ENCODE measurements around the gene LPAR1. TPM values are rescaled to one million over a fixed set of nuclear protein-coding genes. Genes with fewer than 3 reads are reported as not detected.

The LPAR1 gene
- total RNA-seq, 1 experiment from 2014 or later: 28.3 TPM

GRCh38 chr9:110997847-110998246 lies 40.4 kb downstream of the LPAR1 start:
- DNase-seq (ENCODE audit: low spot score): no peak
- Histone ChIP-seq H3K4me1 (ENCODE audit: insufficient read depth, low read length, poor library complexity, severe bottlenecking) (peaks cover 82% of the 10 kb centered on the region), H3K27me3 (replicated peaks; ENCODE audit: insufficient read depth, low read depth, low read length, poor library complexity) (no peaks in the 10 kb centered on the region), H3K9me3 (ENCODE audit: low read depth, low read length, poor library complexity, severe bottlenecking) (no peaks in the 10 kb centered on the region), H3K4me3 (ENCODE audit: low read depth, low read length, poor library complexity, severe bottlenecking) (no peak overlapping the region), H3K27ac (ENCODE audit: low read depth, low read length, poor library complexity, severe bottlenecking) (no peak overlapping the region), H3K36me3 (ENCODE audit: insufficient read depth, low read length, poor library complexity, severe bottlenecking) (no peaks in the 10 kb centered on the region)
- no TSS peak for BruUV-seq (replicated peaks)
- no peak for TF ChIP-seq EZH2 (IDR thresholded peaks at IDR 0.05; ENCODE audit: borderline replicate concordance, low read depth, low read length, poor library complexity, severe bottlenecking)
- no peak for TF ChIP-seq CTCF (conservative IDR thresholded peaks at IDR 0.05; ENCODE audit: low read depth, low read length)
- CTCF ChIA-PET: no interaction called here
- intact Hi-C loops (cut with micrococcal nuclease; ENCODE audit: unreplicated experiment): no loop called here
- POLR2A ChIA-PET (ENCODE audit: low non-redundant PET): no interaction called here

- ChIA-PET POLR2A (ENCODE audit: low non-redundant PET) (interaction anchor here (0.6 kb wide), 1 partner anchor 116 kb away, joined by 4 read pairs; no protein-coding TSS in a partner anchor), CTCF (no interaction called here)
- H3K36me3 ChIP-seq (ENCODE audit: insufficient read depth, low read length, poor library complexity, severe bottlenecking): no peaks in the 10 kb centered on the region
- DNase-seq (ENCODE audit: low spot score): peak; percentile 80
- no peaks in the 10 kb centered on the region for H3K9me3 ChIP-seq (ENCODE audit: low read depth, low read length, poor library complexity, severe bottlenecking)
- H3K27ac ChIP-seq (ENCODE audit: low read depth, low read length, poor library complexity, severe bottlenecking): peak overlapping the region; percentile 77
- no peak overlapping the region for H3K4me3 ChIP-seq (ENCODE audit: low read depth, low read length, poor library complexity, severe bottlenecking)
- H3K27me3 ChIP-seq (replicated peaks; ENCODE audit: insufficient read depth, low read depth, low read length, poor library complexity): no peaks in the 10 kb centered on the region
- no peak for TF ChIP-seq EZH2 (IDR thresholded peaks at IDR 0.05; ENCODE audit: borderline replicate concordance, low read depth, low read length, poor library complexity, severe bottlenecking)
- no peak for TF ChIP-seq CTCF (conservative IDR thresholded peaks at IDR 0.05; ENCODE audit: low read depth, low read length)
- intact Hi-C loops (cut with micrococcal nuclease; ENCODE audit: unreplicated experiment): no loop called here
- peaks cover 86% of the 10 kb centered on the region for H3K4me1 ChIP-seq (ENCODE audit: insufficient read depth, low read length, poor library complexity, severe bottlenecking)
- no TSS peak for BruUV-seq (replicated peaks)
These were observed 41.6 kb downstream of the LPAR1 start for GRCh38 chr9:110996436-110997220.

GRCh38 chr9:110995420-110996340 lies 42.6 kb downstream of the LPAR1 start:
- Histone ChIP-seq H3K27me3 (replicated peaks; ENCODE audit: insufficient read depth, low read depth, low read length, poor library complexity) (no peaks in the 10 kb centered on the region), H3K4me1 (ENCODE audit: insufficient read depth, low read length, poor library complexity, severe bottlenecking) (peaks cover 79% of the 10 kb centered on the region), H3K27ac (ENCODE audit: low read depth, low read length, poor library complexity, severe bottlenecking) (peak overlapping the region; percentile 77), H3K36me3 (ENCODE audit: insufficient read depth, low read length, poor library complexity, severe bottlenecking) (no peaks in the 10 kb centered on the region), H3K9me3 (ENCODE audit: low read depth, low read length, poor library complexity, severe bottlenecking) (no peaks in the 10 kb centered on the region), H3K4me3 (ENCODE audit: low read depth, low read length, poor library complexity, severe bottlenecking) (peak overlapping the region; percentile 19)
- intact Hi-C loops (cut with micrococcal nuclease; ENCODE audit: unreplicated experiment): no loop called here
- TF ChIP-seq EZH2 (IDR thresholded peaks at IDR 0.05; ENCODE audit: borderline replicate concordance, low read depth, low read length, poor library complexity, severe bottlenecking): no peak
- TF ChIP-seq CTCF (conservative IDR thresholded peaks at IDR 0.05; ENCODE audit: low read depth, low read length): no peak
- ChIA-PET POLR2A (ENCODE audit: low non-redundant PET) (interaction anchor here (0.6 kb wide), 1 partner anchor 10 kb away, joined by 3 read pairs; no protein-coding TSS in a partner anchor), CTCF (no interaction called here)
- peak; percentile 88 for DNase-seq (ENCODE audit: low spot score)
- BruUV-seq (replicated peaks): no TSS peak

Measured in A673 (cell line).